HG02943 (cell line): ENCODE results near the gene MADCAM1.
"Not testable (repeated sequence)": the region's sequence is repeated elsewhere in the genome, so short reads cannot be mapped to it uniquely, and the experiment has no call there.

Experiments used
- ATAC-seq: cut with Tn5 transposase; IDR thresholded peaks from one replicate; pipeline ENCODE4 v1.9.1; 2021; ENCODE audit warnings: mild to moderate bottlenecking, low read depth, moderate library complexity; ENCODE audit not compliant: unreplicated experiment

Gene MADCAM1

GRCh38 chr19:464208-464545, 32.1 kb upstream of the MADCAM1 start:
- ATAC-seq = no peak

- no peak for ATAC-seq
These were observed 31.1 kb upstream of the MADCAM1 start for GRCh38 chr19:465056-465816.

- ATAC-seq = no peak
These were observed 28.7 kb upstream of the MADCAM1 start for GRCh38 chr19:467554-467953.

- no peak for ATAC-seq
These were observed 27.6 kb upstream of the MADCAM1 start for GRCh38 chr19:468587-469256.

GRCh38 chr19:469833-470232, 26.5 kb upstream of the MADCAM1 start:
- no peak for ATAC-seq

- ATAC-seq = no peak
These were observed 25.6 kb upstream of the MADCAM1 start for GRCh38 chr19:470701-471100.

- ATAC-seq = no peak
These were observed 24.1 kb upstream of the MADCAM1 start for GRCh38 chr19:472005-472858.

- ATAC-seq = no peak
These were observed 21.9 kb upstream of the MADCAM1 start for GRCh38 chr19:474126-475078.

GRCh38 chr19:475360-475759, 20.9 kb upstream of the MADCAM1 start:
- ATAC-seq = no peak

GRCh38 chr19:478236-478903, 17.9 kb upstream of the MADCAM1 start:
- ATAC-seq = no peak

- ATAC-seq = no peak
These were observed 17.3 kb upstream of the MADCAM1 start for GRCh38 chr19:478976-479375.

- no peak for ATAC-seq
These were observed 16.1 kb upstream of the MADCAM1 start for GRCh38 chr19:480016-480855.

- ATAC-seq = not testable (repeated sequence)
These were observed 15.2 kb upstream of the MADCAM1 start for GRCh38 chr19:481100-481499.

- no peak for ATAC-seq
These were observed 13.9 kb upstream of the MADCAM1 start for GRCh38 chr19:482186-483041.

GRCh38 chr19:483332-484072, 12.8 kb upstream of the MADCAM1 start:
- ATAC-seq = no peak

GRCh38 chr19:484494-484893, 11.8 kb upstream of the MADCAM1 start:
- no peak for ATAC-seq

GRCh38 chr19:485077-485476, 11.2 kb upstream of the MADCAM1 start:
- ATAC-seq = no peak
